GM23338 (cell line): ENCODE results near the gene IGF1R.

Source experiments
- CREB1 ChIP-seq: fragments of 250-450 bp; sonication (Bioruptor Pico); IDR thresholded peaks from 2 replicates; pipeline ENCODE4 v1.5.0; 2020; ENCODE audit warnings: low read depth, mild to moderate bottlenecking, moderate library complexity
- CTCF ChIP-seq, 2 experiments: fragments of 200-600 bp in 1 of 2; sonication (generic) in 1 of 2; conservative IDR thresholded peaks; 2 replicates each; pipeline versions ENCODE4 v1.5.1 to v1.6.1; 2016 to 2017; ENCODE audit warnings: antibody characterized with exemption in 2 of 2, low read depth in 2 of 2, mild to moderate bottlenecking in 2 of 2, moderate library complexity in 1 of 2
- ETS1 ChIP-seq: IDR thresholded peaks from 2 replicates; pipeline ENCODE4 v1.6.1; 2016; ENCODE audit warnings: antibody characterized with exemption
- EZH2 ChIP-seq: fragments of 200-600 bp; sonication (generic); IDR thresholded peaks from one replicate; pipeline ENCODE4 v1.8.0; 2017; ENCODE audit warnings: antibody characterized with exemption, mild to moderate bottlenecking, low read depth; ENCODE audit not compliant: unreplicated experiment
- POLR2AphosphoS5 ChIP-seq: IDR thresholded peaks from 2 replicates; pipeline ENCODE4 v1.6.1; 2016; ENCODE audit warnings: antibody characterized with exemption, low read depth
- ZNF114 ChIP-seq: fragments of 250-450 bp; sonication (Bioruptor Pico); IDR thresholded peaks from 2 replicates; pipeline ENCODE4 v1.5.0; 2020; ENCODE audit warnings: mild to moderate bottlenecking, moderate library complexity

- no peak for TF ChIP-seq CTCF (conservative IDR thresholded peaks at IDR 0.05; ENCODE audit: low read depth in 2 of 2)
- no peak for TF ChIP-seq POLR2AphosphoS5
- no peak for TF ChIP-seq ETS1
- no peak for TF ChIP-seq ZNF114 (CRISPR knock-in tag)
- TF ChIP-seq CREB1 (CRISPR knock-in tag), result no peak
- TF ChIP-seq EZH2, result no peak
These were observed 29.2 kb downstream of the IGF1R start for GRCh38 chr15:98677345-98678059.
